ENCODE results near the gene EIF5A.

- no peak for TF ChIP-seq CTCF (IDR thresholded peaks at IDR 0.05 in 4 of 5, conservative IDR thresholded peaks at IDR 0.05 in 1 of 5)
- TF ChIP-seq POLR2A (IDR thresholded peaks at IDR 0.05) = no peak
These were observed 22.7 kb downstream of the EIF5A start for GRCh38 chr17:7329997-7330637.

All from gastrocnemius medialis (tissue), 4 donors.